GM18873 (cell line): Measurements from ENCODE around the gene MRFAP1.

Source experiments
- ATAC-seq: cut with Tn5 transposase; IDR thresholded peaks from one replicate; pipeline ENCODE4 v1.9.1; 2021; ENCODE audit warnings: mild to moderate bottlenecking, moderate library complexity, moderate number of reproducible peaks; ENCODE audit not compliant: unreplicated experiment, low FRiP score

Gene MRFAP1

DNA sequence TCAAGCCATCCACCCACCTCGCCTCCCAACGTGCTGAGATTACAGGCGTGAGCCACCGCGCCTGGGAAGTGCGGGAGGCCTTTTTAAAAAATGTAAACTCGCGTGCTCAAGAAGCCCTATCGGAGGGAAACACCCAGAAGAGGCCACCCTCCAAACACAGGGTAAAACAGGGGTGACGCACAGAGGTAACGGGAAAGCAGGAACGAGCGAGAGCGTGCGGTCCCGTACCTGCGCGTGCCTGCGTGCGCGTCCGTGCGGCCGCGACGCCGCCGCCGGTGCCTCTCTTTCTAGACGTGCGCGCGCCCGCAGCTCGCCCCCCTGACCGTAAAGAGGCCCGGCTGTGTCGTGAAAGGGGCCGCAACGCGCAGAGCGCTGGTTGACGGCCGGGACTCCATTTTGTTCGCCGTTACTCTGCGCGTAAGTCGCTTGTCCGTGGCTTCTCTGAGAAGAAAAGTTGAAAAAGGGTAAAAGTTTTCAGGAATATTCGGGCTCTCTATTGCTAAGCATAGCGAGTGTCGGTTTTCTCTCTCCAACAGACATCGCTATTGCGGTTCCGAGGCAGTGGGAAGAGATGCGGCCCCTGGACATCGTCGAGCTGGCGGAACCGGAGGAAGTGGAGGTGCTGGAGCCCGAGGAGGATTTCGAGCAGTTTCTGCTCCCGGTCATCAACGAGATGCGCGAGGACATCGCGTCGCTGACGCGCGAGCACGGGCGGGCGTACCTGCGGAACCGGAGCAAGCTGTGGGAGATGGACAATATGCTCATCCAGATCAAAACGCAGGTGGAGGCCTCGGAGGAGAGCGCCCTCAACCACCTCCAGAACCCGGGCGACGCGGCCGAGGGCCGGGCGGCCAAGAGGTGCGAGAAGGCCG lies at the start of gene MRFAP1:
Gene MRFAP1, plus strand, starts transcription at position 394 of the 872 bp plus-strand sequence. Its CDS starts 178 bp downstream, at position 572.
- ATAC-seq: peak; percentile 59

DNA sequence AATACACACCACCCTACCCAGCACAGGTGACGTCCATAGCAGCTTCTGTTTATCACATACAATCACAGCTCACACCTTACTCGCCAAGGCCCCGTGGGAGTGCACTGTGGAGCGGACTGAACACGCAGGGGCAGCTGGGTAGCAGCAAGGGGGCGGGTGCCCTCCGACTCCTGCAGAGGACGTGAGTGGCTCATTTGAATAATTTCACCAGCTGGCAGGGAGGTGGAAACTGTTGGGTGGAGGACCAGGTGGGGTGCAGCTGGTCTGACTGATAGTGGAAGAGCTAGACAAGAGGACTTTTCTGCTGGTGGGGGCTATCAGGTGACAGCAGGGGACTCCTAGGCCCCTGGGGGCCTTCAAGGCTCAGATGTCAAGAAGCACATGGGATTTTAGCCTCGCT lies 49.2 kb upstream of the MRFAP1 start:
- no peak for ATAC-seq

DNA sequence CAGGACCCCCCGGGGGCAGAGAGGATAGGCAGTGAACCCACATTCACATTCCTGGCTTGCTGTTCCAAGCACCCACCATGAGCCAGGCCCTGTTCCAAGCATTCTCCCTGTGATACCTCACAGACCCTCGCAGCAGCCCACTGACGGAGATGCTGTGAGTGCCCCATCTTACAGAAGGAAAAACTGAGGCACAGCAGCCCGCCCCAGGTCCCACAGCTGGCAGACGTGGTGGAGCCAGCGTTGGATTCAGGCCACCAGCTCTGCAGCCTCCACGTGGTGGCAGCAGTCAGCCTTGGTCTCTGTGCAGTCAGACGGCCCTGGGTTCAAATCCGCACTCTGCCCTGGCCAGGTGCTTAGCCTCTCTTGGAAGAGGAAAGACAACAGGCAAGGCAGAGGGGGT lies 48.7 kb upstream of the MRFAP1 start:
- no peak for ATAC-seq

DNA sequence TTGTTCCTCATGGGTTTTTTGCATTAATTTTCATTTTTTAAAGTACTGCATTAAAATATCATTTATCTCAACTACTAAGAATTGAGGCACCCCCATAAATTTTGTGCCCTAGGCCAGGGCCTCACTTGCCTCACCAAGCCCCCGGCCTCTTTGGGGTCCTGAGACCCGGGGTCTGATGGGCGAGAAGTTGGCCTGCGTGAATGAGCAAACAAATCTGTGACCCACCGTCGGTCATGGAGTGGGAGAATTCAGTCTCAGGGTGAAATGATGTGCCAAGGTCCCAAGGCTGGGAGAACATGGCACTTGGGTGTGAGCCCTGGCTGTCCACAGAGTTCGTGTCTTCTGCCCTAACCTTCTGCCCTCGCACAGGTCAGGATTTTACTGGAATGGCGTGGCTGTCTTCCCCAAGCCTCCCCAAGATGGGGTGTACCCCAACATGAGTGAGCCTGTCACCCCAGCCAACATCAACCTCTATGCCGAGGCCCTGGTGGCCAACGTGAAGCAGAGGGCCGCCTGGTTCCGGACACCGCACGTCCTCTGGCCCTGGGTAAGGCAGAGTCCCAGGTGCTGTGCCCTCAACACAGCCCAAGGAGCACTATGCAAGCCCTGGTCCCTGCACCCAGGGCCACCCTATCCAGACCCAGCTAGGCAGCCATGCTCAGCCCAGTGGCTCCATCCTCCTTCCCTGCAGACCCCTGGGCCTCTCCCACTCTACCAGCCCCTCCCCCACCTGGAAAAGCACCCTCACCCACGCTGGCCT lies 47.5 kb upstream of the MRFAP1 start:
- no peak for ATAC-seq

DNA sequence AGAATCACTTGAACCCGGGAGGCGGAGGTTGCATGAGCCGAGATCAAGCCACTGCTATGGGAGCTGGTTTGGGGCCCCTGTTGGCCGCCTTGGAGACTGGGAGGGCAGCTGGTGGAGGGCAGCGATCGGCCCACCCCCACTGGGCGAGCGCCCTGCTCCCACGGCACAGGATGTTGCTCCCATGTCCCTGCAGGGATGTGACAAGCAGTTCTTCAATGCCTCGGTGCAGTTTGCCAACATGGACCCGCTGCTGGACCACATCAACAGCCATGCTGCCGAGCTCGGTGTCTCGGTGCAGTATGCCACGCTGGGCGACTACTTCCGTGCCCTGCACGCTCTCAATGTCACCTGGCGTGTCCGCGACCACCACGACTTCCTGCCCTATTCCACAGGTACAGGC lies 46.1 kb upstream of the MRFAP1 start:
- no peak for ATAC-seq

DNA sequence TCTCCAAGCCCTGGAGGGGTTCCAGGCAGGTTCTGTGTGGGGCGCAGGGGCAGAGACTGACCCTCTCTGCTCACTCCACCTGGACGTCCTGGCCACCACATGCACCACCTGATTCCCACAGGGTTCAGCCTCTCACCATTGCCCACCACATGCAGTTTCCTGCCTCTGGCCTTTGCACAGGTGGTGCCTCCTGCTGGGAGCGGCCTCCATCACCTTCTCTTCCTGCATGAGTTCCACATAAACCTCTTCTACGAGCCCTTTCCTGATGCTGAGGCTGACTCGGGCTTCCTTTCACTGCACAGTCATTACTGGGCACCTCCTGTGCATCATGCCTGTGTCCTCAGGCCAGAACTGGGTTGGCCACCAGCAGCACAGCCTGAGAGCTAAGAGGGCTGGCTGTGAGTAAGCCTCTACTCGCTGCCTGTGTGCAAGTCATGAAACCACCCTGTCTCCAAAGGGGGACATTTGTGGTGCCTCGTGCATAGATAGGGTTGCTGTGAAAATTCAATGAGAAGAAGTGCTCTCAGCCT lies 45.6 kb upstream of the MRFAP1 start:
- no peak for ATAC-seq

DNA sequence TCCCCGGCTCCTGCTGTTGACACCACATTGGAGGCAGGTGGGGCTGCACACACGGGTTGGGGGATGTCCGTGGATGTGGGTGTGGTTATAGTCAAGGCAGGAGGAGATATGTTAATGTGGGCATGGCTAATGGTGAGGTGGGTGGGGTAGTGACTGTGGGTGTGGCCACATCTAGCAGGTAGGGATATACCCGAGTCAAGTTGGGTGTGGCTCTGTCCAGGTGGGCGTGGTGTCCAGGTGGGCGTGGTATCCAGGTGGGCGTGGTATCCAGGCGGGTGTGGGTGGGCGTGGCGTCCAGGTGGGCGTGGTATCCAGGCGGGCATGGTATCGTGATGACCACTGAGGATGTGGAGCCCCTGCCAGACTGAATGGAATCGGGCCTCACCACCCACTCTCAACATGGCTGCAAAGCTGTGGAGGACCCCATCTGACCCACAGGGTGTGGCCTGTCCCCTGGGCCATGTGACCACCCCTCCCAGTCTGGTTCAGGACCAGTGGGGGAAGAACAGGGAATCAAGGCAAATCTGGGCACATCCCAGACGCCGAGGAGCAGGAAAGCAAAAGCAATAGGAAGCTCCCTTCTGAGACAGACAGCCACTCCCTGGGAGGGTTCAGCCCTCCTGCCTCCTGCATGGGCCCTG lies 44.5 kb upstream of the MRFAP1 start:
- ATAC-seq: no peak

DNA sequence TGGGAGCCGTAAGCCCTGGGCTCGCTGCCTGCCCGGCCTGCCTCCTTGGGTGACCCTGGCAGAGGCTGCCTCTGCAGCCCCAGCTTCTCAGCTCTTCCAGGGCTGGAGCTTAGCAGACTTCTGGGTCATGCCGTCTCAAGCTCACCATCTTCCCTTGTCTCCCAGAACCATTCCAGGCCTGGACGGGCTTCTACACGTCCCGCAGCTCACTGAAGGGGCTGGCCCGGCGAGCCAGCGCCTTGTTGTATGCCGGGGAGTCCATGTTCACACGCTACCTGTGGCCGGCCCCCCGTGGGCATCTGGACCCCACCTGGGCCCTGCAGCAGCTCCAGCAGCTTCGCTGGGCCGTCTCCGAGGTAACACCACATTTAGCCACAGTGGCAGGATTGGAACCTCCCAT lies 43.5 kb upstream of the MRFAP1 start:
- ATAC-seq: no peak

DNA sequence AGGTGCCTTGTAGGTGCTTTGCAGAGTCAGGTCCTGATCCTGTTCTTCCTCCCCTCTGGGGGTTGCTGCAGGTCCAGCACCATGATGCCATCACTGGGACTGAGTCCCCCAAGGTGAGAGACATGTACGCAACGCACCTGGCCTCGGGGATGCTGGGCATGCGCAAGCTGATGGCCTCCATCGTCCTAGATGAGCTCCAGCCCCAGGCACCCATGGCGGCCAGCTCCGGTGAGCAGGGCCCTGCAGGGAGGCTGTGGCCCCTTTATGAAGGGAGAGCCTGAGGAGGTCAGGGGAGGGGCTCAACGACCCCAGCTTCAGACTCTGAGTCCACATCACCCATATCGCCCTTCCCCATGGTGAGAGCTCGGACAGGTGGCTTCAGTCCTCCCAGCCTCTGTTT lies 42.4 kb upstream of the MRFAP1 start:
- ATAC-seq: no peak

DNA sequence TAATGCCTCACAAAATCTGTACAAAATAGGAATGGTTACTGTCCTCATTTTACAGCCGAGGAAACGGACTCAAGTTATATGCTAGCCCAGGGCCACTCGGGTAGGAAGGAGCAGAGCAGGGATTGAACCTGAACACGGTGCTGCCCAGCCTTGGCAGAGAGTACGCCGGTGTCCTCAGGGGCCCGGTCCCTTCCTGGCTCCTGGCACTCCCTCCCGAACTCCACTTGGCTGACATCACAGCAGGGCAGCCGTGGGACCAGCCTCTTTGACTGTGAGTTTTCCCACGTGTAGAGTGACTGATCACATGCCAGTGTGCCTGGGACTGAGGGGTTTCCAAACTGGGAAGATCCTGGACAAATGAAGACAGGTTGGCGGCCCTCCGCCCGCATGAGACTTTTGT lies 41.8 kb upstream of the MRFAP1 start:
- no peak for ATAC-seq

DNA sequence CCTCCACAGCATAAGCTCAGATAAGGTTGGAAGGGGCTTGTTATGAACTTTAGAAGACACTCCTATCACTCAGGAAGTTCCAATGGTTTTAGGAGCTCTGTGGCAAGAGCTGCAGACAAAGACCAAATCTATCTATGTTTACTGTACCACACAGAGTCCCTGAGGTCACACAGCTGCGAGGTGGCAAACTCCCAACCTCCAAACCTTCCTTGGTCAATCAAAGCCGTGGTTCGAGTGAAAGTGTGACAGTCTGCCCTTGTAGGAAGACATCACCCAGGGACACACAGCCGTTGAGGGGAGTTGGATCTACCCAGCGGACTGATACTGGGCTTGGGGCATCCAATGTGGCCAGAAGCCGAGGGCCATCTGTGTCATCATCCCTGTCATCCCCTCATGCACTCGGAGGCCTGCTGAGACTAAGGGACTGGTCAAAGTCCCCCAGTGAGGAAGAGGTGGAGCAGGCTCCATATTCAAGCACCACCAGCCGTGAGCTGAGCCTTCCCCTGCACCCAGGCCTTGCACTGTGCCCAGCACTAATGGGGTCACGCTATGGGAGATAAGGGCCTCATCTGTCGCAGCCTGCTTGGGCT lies 38.7 kb upstream of the MRFAP1 start:
- no peak for ATAC-seq

DNA sequence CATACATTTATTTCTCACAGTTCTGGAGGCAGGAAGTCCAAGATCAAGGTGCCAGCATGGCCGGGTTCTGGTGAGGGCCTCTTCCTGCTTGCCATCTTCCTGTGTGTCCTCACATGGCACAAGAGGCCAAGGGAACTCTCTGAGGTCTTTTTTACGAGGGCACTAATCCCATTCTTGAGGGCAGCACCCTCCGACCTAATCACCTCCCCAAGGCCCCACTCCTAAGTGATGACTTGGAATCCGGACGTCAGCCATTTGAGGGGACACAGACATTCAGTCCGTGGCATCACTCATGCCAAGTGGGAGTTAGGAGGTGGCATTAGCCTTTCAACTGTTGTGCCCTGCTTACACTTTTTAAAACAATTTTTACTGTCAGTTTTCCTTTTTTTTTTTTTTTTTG lies 38.2 kb upstream of the MRFAP1 start:
- no peak for ATAC-seq

DNA sequence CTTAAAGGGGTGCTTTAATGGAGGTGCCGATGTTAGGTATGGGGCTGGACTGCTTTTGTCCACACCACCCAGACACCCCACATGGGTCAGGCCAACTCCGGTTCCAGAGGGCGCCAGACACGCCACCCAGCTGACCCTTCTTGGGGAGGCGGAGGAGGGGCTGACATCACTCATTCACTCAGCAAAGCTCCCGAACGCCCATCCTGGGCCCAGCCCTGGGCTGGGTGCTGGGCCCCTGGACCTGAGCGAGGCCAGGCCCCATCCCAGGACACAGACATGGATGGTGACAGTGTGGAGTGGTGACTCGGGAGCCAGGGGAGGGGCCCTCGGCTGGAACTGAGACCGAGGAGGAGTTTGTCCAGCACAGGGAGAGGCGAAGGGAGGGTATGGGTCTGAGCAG lies 37.4 kb upstream of the MRFAP1 start:
- no peak for ATAC-seq

DNA sequence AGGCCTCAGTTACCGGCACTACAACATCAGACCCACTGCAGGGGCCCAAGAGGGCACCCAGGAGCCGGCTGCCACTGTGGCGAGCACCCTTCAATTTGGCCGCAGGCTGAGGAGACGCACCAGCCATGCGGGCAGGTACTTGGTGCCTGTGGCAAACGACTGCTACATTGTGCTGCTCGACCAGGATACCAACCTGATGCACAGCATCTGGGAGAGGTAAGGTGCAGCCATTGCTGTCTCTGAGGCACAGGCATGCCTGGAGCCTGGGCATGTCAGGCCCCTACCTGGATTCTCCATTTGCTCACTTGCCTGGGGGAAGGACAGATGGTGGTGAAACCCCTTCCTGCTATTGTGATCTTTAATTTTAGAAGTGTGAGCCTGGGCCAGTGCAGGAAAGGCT lies 35.4 kb upstream of the MRFAP1 start:
- ATAC-seq: no peak

DNA sequence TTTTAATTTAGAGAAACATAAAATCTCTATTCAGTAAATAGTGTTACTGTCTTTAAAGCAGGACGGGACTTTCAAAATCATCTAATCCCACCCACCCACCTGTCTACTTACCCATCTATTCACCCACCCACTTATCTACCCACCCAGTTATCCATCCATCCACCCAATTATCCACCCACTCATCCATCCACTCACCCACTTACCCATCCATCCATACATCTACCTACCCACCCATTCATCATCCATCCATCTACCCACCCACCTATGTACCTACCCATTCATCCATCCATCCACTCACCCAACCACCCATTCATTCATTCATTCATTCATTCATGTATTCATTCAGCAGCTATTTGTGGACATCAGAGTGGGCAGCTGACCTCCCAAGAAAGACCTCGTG lies 34.9 kb upstream of the MRFAP1 start:
- no peak for ATAC-seq

DNA sequence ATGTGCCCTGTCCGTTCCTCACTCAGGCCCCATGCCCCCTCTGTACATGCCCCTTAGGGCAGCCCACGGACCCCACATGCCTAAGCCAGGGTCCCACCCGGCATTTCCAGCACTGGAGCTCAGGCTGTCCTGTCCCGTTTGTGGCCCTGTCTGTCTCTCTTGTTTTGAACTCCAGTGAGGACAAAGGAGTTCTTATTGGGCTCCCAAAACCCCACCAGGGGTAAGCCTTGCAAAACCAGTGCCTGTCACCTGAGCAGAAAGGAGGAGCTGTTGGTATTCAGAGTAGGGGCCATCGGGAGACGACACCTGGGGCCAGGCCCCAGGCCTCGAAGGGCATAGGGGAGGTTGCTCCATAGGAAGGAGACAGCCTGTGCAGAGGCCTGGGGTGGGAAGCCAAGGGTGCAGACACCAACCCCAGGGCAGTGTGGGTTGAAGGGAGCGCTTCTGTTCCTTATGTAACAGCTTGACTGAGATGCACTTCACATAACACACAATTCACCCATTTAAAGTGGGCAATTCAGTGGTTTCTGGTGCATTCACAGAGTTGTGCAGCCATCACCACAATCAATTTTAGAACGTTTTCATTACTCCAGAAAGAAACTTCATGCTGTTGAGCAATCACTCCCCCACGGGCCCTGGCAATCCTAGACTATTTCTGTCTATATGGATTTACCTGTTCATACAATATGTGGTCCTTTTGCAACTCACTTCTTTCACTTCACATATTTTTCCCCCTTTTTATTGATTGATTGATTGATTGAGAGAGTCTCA lies 33.8 kb upstream of the MRFAP1 start:
- no peak for ATAC-seq

DNA sequence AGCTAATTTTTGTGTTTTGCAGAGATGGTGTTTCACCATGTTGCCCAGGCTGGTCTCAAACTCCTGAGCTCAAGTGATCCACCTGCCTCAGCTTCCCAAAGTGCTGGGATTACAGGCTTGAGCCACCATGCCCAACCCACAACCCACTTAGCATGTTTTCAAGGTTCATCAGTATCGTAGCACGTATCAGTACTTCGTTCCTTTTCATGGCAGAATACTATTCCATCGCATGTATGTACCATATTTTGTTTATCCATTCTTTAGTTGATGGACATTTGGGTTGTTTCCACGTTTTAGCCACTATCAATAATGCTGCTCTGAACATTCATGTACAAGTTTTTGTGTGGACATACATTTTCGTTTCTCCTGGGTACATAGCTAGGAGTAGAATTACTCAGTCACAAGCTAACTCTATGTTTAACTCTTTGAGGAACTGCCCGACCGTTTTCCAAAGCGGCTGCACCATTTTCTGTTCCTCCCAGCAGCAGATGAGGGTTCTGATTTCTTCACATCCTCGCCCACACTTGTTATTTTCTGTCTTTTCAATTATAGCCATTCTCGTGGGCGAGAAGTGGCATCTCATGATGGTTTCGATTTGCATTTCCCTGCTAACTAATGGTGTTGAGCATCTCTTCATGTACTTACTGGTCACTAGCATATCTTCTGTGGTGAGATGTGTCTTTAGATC lies 33.0 kb upstream of the MRFAP1 start:
- ATAC-seq: no peak

DNA sequence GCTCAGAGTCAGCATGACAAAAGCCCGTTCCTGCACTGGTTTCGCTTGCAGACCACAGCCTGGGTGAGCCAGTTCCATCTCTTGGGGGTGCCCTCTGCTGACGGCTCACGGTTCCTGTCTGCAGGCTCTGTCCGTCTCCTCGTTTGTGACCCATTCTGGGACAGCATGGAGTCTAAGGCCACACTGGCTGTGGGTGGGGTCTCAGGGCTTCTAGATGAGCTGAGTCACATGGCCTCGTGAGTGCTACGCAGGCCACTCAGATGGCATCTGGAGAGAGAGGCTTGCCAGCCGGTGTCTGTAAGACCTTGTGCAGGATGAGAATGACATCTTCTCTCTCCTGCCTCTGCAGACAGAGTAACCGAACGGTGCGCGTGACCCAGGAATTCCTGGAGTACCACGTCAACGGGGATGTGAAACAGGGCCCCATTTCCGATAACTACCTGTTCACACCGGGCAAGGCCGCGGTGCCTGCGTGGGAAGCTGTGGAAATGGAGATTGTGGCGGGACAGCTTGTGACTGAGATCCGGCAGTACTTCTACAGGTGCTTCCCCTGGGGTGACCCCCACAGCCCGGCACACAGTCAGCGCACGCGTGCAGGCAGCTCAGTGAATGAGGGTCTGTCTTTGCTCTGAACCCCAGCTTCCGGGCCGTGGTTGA lies 31.6 kb upstream of the MRFAP1 start:
- ATAC-seq: no peak
